IPS-NIHi7 (cell line): Measurements from ENCODE around the gene MAPK8IP1.
"Not testable (repeated sequence)": the region's sequence is repeated elsewhere in the genome, so short reads cannot be mapped to it uniquely, and the experiment has no call there.

Experiments
- DNase-seq: peaks from one replicate; pipeline ENCODE4 v3.0.0; 2012; ENCODE audit warnings: mixed read lengths; ENCODE audit errors: extremely low spot score

Gene MAPK8IP1

GRCh38 chr11:45885274-45885920, at the start of gene MAPK8IP1:
Gene MAPK8IP1 (plus strand): TSS chr11:45885651. CDS start chr11:45885821, 170 bp downstream.
- peak; percentile 97 for DNase-seq

- DNase-seq: no peak
Measured at GRCh38 chr11:45839204-45839603, 46.2 kb upstream of the MAPK8IP1 start.

GRCh38 chr11:45840251-45840650, 45.2 kb upstream of the MAPK8IP1 start:
- not testable (repeated sequence) for DNase-seq

- DNase-seq: peak; percentile 90
Measured at GRCh38 chr11:45843158-45843924, 42.1 kb upstream of the MAPK8IP1 start.

- DNase-seq: no peak
Measured at GRCh38 chr11:45844822-45845578, 40.5 kb upstream of the MAPK8IP1 start.

GRCh38 chr11:45846174-45846675, 39.2 kb upstream of the MAPK8IP1 start:
- DNase-seq: no peak

GRCh38 chr11:45846974-45847910, 38.2 kb upstream of the MAPK8IP1 start, which contains the start of gene CRY2:
Gene CRY2 (plus strand): TSS chr11:45847475. CDS start chr11:45847491, 16 bp downstream.
- DNase-seq: peak; percentile 99

- peak; percentile 58 for DNase-seq
Measured at GRCh38 chr11:45847911-45848316, 37.5 kb upstream of the MAPK8IP1 start.

GRCh38 chr11:45848654-45849081, 36.8 kb upstream of the MAPK8IP1 start:
- DNase-seq: no peak

GRCh38 chr11:45850446-45850845, 35.0 kb upstream of the MAPK8IP1 start:
- DNase-seq: no peak

GRCh38 chr11:45851228-45851627, 34.2 kb upstream of the MAPK8IP1 start:
- DNase-seq: no peak

GRCh38 chr11:45852018-45852711, 33.3 kb upstream of the MAPK8IP1 start:
- peak; percentile 38 for DNase-seq

GRCh38 chr11:45852712-45853101, 32.7 kb upstream of the MAPK8IP1 start:
- peak; percentile 72 for DNase-seq

- DNase-seq: no peak
Measured at GRCh38 chr11:45853332-45854219, 31.9 kb upstream of the MAPK8IP1 start.

- DNase-seq: no peak
Measured at GRCh38 chr11:45855308-45855707, 30.1 kb upstream of the MAPK8IP1 start.

- no peak for DNase-seq
Measured at GRCh38 chr11:45856044-45856468, 29.4 kb upstream of the MAPK8IP1 start.

GRCh38 chr11:45857961-45858474, 27.4 kb upstream of the MAPK8IP1 start:
- no peak for DNase-seq

GRCh38 chr11:45858751-45859398, 26.6 kb upstream of the MAPK8IP1 start:
- no peak for DNase-seq
